AG09319 (cell line): ENCODE results near the gene COLGALT1.

ENCODE experiments used
- DNase-seq: peaks from one replicate; pipeline ENCODE4 v3.0.0-alpha.2; 2010; ENCODE audit warnings: low read depth; ENCODE audit errors: extremely low read depth
- TF ChIP-seq, protein P1 (sequence below): IDR thresholded peaks from 2 replicates; pipeline ENCODE4 v1.5.1; 2011; ENCODE audit warnings: low read depth, mild to moderate bottlenecking, inconsistent platforms, low read length, moderate library complexity

The COLGALT1 gene

GRCh38 chr19:17527326-17527725 is 28.1 kb upstream of the COLGALT1 start:
- DNase-seq, result no peak
- TF ChIP-seq, protein P1, sequence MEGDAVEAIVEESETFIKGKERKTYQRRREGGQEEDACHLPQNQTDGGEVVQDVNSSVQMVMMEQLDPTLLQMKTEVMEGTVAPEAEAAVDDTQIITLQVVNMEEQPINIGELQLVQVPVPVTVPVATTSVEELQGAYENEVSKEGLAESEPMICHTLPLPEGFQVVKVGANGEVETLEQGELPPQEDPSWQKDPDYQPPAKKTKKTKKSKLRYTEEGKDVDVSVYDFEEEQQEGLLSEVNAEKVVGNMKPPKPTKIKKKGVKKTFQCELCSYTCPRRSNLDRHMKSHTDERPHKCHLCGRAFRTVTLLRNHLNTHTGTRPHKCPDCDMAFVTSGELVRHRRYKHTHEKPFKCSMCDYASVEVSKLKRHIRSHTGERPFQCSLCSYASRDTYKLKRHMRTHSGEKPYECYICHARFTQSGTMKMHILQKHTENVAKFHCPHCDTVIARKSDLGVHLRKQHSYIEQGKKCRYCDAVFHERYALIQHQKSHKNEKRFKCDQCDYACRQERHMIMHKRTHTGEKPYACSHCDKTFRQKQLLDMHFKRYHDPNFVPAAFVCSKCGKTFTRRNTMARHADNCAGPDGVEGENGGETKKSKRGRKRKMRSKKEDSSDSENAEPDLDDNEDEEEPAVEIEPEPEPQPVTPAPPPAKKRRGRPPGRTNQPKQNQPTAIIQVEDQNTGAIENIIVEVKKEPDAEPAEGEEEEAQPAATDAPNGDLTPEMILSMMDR, result no peak

DNA sequence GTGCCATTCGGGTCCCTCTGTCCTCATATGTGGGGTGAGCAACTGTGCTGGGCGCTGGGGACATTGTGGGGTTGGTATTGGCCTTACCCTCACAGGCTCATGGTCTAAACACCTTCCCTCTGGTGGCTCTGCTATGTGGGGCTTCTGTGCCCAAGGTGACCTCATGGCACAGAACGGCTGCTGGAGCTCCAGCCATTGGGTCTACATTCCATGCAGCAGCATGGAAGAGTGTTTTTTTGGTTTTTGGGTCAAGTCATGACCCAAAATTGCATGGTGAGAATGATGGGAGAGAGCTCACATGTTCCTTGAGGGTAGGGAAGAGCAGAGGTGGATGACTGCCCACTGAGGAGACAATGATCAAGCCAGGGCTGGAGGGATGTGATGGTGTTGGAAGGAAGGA is 26.8 kb upstream of the COLGALT1 start:
- no peak for DNase-seq
- TF ChIP-seq, protein P1, result no peak

DNA sequence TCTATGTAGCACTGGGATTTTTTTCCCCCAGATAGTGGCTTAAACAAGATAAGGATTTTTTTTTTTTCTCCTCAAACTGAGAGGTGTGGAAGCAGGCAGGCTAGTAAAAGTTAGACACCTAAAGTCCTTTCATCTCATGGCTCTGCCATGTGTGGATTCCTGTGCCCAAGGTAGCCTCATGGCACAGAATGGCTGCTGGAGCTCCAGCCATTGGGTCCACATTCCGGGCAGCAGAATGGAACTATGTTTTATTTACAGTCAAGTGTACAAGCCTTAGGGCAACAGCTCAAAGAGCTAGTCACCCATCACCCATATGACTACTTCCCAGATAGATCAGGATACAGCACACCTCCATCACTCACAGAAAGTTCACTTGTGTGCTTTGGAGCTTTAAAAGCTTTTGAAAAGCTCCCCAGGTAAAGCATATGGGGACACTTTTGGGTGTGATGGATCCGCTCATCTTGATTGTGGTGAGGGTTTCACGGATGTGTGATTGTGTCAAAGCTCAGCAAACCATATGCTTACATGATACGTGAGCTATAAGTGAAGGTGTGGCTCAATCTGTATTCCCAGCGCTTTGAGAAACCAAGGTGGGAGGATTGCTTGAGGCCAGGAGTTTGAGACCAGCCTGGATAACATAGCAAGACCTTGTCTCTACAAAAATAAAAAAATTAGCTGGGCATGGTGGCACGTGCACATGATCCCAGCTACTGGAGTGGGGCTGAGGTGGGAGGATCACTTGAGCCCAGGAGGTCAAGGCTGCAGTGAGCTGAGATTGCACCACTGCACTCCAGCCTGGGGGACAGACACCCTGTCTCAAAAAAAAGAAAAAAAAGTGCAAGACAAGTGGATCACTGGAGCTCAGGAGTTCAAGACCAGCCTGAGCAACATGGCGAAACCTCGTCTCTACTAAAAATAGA is 25.9 kb upstream of the COLGALT1 start:
- DNase-seq, result no peak
- TF ChIP-seq, protein P1, result no peak

DNA sequence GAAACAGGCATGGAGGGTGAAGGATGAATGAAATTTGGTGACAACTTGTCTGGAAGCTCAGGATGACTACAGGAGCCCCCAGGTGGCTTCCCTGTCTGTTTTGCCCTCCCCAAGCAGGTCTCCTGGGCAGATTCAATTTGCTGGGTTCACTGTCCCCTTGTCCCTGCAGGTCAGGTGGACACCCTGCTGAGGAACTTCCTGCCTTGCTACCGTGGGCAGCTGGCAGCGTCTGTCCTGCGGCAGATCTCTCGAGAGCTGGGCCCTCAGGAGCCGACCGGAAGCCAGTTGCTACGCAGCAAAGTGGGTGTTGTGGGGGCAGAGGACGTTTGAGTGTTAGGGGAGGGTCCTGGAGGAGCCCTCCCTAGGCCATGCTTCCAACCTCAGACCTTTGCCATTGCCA is 24.9 kb upstream of the COLGALT1 start:
- TF ChIP-seq, protein P1, result no peak
- no peak for DNase-seq

DNA sequence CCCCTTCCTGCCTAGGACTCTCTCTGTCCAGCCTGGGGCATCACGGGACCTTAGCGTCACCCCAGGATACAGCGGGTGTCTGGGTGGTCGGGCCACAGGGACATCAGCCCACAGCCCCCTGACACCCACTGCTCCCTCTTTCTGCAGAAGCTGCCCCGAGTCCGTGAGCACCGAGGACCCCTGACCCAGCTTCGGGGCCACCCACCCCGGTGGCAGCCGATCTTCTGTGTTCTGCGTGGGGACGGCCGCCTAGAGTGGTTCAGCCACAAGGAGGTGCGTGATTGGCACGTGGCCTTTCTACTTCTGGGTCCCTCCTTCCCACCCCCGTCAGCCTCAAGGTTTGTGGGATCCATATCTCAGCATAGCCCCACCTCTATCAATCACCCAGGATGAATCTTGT is 23.3 kb upstream of the COLGALT1 start:
- DNase-seq, result no peak
- TF ChIP-seq, protein P1, result no peak

DNA sequence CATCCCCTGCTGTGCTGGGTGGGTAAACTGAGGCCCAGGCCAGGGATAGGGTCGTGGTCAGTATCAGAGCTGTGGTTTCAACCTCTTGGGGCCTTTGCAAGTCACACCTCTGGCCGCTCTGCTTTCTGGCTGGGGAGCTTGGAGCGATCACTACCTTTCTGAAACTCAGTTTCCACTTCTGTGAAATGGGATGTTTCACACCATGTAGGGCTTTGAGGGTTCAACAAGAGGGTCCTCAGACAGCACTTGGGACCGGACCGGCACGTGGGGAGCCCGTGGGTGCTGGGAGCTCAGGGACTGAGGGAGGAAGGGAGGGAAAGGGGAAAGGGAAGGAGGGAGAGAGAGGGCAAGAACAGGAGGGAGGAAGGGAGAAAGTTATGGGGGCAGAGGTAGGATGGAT is 22.9 kb upstream of the COLGALT1 start:
- no peak for DNase-seq

DNA sequence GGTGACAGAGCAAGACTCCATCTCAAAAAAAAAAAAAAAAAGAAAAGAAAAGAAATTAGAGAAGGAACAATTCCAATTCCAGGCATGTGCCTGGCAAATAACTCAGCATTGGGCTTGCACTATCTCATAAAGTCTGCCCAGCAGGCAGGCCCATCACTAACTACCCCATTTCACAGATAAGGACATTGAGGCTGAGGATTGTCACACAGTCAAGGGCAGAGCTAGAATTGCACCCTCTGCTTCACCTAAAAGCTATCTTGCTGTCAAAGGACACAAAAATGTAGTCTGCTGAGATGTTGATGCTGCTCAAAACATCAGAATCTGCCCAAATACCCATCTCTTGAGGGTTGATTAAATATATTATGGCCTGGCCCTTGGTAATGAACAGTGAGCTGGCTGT is 20.7 kb upstream of the COLGALT1 start:
- DNase-seq, result no peak
- TF ChIP-seq, protein P1, result no peak

More for the DNA sequence above, 22.9 kb upstream of the COLGALT1 start:
- TF ChIP-seq, protein P1, result no peak
